Measurements from ENCODE around the gene JMJD7. TPM values are rescaled to one million over a fixed set of nuclear protein-coding genes. Genes with fewer than 3 reads are reported as not detected.
A peak's percentile ranks its signal among the peaks of the same experiment; 100 is the strongest.

The JMJD7 gene
- total RNA-seq, 6 donors from 2014 or later, result 14.4 to 41.5 (median 31.2) TPM

DNA sequence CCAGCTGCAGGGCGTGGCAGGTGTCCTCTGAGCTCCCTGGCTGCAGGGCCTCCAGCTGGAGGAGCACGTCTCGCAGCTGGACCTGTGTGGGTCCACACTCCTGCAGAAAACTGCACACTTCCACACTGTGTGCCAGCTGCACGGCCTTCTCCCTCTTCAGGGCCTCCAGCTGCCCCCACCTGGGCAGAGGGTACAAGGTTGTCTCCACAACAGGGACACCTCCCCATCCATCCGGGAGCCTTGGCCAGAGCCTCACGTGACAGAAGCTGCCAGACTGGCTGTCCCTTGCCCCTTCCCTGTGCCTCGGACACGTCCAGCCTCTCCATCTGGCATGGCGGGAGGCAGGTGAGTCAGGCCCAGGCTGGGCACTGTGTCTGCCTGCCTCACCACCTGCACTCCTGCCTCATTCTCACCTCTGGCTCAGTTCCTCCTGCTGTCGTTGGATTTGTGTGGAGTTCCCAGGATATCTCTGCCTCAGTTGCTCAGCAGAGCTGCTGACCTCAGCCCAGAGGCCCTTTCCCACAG lies 51.5 kb downstream of the JMJD7 start:
- H3K4me1 ChIP-seq, result peaks cover 11 to 21% (median 13%) of the 10 kb centered on the region in 4 donors
- no peaks in the 10 kb centered on the region for H3K36me3 ChIP-seq
- 95 to 98% methylated on average over 5 to 10 of the region's 10 CpGs for WGBS, 2 donors
- H3K9me3 ChIP-seq, result no peaks in the 10 kb centered on the region
- ATAC-seq (ENCODE audit: low FRiP score in 2 of 2) (no peak), DNase-seq (peak in 1 of 2 donors; percentile 57)
- H3K27ac ChIP-seq, result no peak overlapping the region
- TF ChIP-seq, protein P1, sequence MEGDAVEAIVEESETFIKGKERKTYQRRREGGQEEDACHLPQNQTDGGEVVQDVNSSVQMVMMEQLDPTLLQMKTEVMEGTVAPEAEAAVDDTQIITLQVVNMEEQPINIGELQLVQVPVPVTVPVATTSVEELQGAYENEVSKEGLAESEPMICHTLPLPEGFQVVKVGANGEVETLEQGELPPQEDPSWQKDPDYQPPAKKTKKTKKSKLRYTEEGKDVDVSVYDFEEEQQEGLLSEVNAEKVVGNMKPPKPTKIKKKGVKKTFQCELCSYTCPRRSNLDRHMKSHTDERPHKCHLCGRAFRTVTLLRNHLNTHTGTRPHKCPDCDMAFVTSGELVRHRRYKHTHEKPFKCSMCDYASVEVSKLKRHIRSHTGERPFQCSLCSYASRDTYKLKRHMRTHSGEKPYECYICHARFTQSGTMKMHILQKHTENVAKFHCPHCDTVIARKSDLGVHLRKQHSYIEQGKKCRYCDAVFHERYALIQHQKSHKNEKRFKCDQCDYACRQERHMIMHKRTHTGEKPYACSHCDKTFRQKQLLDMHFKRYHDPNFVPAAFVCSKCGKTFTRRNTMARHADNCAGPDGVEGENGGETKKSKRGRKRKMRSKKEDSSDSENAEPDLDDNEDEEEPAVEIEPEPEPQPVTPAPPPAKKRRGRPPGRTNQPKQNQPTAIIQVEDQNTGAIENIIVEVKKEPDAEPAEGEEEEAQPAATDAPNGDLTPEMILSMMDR (IDR thresholded peaks at IDR 0.05), result no peak
- no peak for TF ChIP-seq EP300 (IDR thresholded peaks at IDR 0.05)
- no peak for TF ChIP-seq POLR2AphosphoS5 (IDR thresholded peaks at IDR 0.05)
- TF ChIP-seq POLR2A (IDR thresholded peaks at IDR 0.05), result no peak
- H3K27me3 ChIP-seq, result peaks cover 0 to 10% (median 6%) of the 10 kb centered on the region in 4 donors
- no peak overlapping the region for H3K4me3 ChIP-seq

DNA sequence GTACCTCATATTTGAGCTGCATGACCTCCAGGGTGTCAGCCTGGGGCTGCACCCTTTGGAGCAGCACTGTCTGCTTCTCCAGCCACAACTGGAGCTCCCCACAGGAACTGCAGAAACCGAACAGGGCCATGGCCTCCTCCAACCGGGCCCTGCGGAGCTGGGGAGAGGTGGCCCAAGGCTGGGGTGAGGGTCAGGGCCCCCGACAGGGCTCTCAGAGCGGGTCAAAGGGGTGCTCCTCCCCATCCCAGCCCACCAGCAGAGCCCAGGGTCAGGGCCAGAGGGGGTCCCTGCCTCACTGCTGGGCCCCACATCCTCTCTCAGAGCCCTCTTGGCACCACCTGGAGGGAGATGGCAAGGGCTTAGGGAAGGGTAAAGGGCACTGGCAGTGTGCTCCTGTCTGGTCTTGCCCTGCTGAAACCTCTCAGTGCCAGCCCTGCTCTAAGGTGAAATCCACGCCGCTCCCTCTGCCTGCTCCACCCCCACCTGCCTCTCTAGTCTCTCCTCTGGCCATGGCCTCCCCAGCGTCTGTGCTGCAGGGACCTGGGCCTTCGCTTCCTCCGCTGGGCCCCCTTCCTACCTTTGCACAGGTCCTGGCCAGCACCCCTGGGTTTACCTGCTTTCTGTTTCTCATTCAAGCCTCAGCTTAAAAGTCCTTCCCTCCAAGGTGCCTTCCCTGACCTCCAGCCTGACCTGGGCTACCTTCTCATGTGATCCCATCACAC lies 52.4 kb downstream of the JMJD7 start:
- Histone ChIP-seq H3K36me3 (no peaks in the 10 kb centered on the region), H3K9me3 (no peaks in the 10 kb centered on the region), H3K4me1 (peaks cover 11 to 21% (median 13%) of the 10 kb centered on the region in 4 donors), H3K27ac (no peak overlapping the region), H3K27me3 (peaks cover 0 to 10% (median 6%) of the 10 kb centered on the region in 4 donors), H3K4me3 (no peak overlapping the region)
- DNase-seq, result peak in 1 of 2 donors; percentile 47
- TF ChIP-seq POLR2AphosphoS5 (IDR thresholded peaks at IDR 0.05) (no peak), POLR2A (IDR thresholded peaks at IDR 0.05) (no peak), EP300 (IDR thresholded peaks at IDR 0.05) (no peak)
- TF ChIP-seq, protein P1 (IDR thresholded peaks at IDR 0.05), result no peak
- 93 to 100% methylated on average over 8 to 10 of the region's 10 CpGs for WGBS, 2 donors
- no peak for ATAC-seq (ENCODE audit: low FRiP score in 2 of 2)

DNA sequence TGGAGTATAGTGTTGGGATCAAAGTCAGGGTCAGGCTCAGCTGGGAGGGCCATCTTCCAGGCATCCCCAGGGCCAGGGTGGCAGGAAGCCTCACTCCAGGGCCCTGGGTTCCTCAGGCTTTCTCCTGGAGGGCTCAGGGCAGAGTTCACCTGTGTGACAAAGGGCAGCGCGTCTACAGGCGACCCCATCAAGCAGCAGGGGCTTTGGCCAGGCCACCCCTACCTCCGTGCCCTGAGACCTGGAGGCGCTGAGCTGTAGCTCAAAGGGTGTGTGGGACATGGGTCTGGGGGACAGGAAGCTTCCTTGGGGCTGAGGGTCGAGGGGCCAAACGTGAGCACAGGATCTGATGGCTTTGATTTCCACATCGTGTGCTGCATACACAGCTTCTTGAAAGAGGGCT lies 53.2 kb downstream of the JMJD7 start:
- no peak for ATAC-seq (ENCODE audit: low FRiP score in 2 of 2)
- no peak overlapping the region for H3K4me3 ChIP-seq
- TF ChIP-seq POLR2AphosphoS5 (IDR thresholded peaks at IDR 0.05), result no peak
- DNase-seq, result peak in 1 of 2 donors; percentile 33
- H3K36me3 ChIP-seq, result no peaks in the 10 kb centered on the region
- H3K27me3 ChIP-seq, result peaks cover 0 to 10% (median 6%) of the 10 kb centered on the region in 4 donors
- H3K27ac ChIP-seq, result no peak overlapping the region
- H3K4me1 ChIP-seq, result peaks cover 11 to 21% (median 13%) of the 10 kb centered on the region in 4 donors
- H3K9me3 ChIP-seq, result no peaks in the 10 kb centered on the region
- 85 to 86% methylated on average over 5 to 8 of the region's 8 CpGs for WGBS, 2 donors

- Histone ChIP-seq H3K36me3 (no peaks in the 10 kb centered on the region), H3K27ac (no peak overlapping the region), H3K4me3 (peak overlapping the region in 2 of 4 donors; percentile 39 to 45), H3K4me1 (peaks cover 11 to 21% (median 13%) of the 10 kb centered on the region in 4 donors), H3K27me3 (peaks cover 0 to 10% (median 6%) of the 10 kb centered on the region in 4 donors), H3K9me3 (no peaks in the 10 kb centered on the region)
- no peak for ATAC-seq (ENCODE audit: low FRiP score in 2 of 2)
- TF ChIP-seq POLR2AphosphoS5 (IDR thresholded peaks at IDR 0.05) (no peak), POLR2A (IDR thresholded peaks at IDR 0.05) (no peak), EP300 (IDR thresholded peaks at IDR 0.05) (no peak)
- TF ChIP-seq, protein P1 (IDR thresholded peaks at IDR 0.05), result no peak
- 45 to 51% methylated on average over 5 to 9 of the region's 10 CpGs for WGBS, 2 donors
- no peak for DNase-seq
Observed at GRCh38 chr15:41881550-41881919, 53.6 kb downstream of the JMJD7 start.

- Histone ChIP-seq H3K4me3 (peak overlapping the region in 3 of 4 donors; percentile 26 to 45 (median 39)), H3K36me3 (no peaks in the 10 kb centered on the region), H3K9me3 (no peaks in the 10 kb centered on the region), H3K27me3 (peaks cover 0 to 10% (median 6%) of the 10 kb centered on the region in 4 donors), H3K27ac (no peak overlapping the region), H3K4me1 (peaks cover 11 to 21% (median 13%) of the 10 kb centered on the region in 4 donors)
- peak in 1 of 2 donors; percentile 30 for ATAC-seq (ENCODE audit: low FRiP score in 2 of 2)
- no peak for TF ChIP-seq EP300 (IDR thresholded peaks at IDR 0.05)
- TF ChIP-seq, protein P1 (IDR thresholded peaks at IDR 0.05), result peak in 1 of 6 experiments; percentile 20
- DNase-seq, result peak in 1 of 2 donors; percentile 86
- 24 to 60% methylated on average over 6 to 44 of the region's 81 CpGs for WGBS, 2 donors
Observed at GRCh38 chr15:41881920-41882688, 54.2 kb downstream of the JMJD7 start.
